Spleen (tissue), 11 donors: ENCODE results near the gene NLGN3. TPM values are rescaled to one million over a fixed set of nuclear protein-coding genes. Genes with fewer than 3 reads are reported as not detected.

Source experiments
- DNase-seq: peaks from one replicate; pipeline ENCODE4 v3.0.0-alpha.2; 2020
- H3K27ac ChIP-seq, 8 donors: fragments of 200-600 bp; sonication (generic) in 7 of 8; 1 replicate in 4 of 8; 2 replicates in 4 of 8; pipeline versions ENCODE4 v1.5.0 to v1.8.0; 2016 to 2021; ENCODE audit warnings: inconsistent platforms in 4 of 8, mild to moderate bottlenecking in 4 of 8, moderate library complexity in 1 of 8
- H3K27me3 ChIP-seq, 7 donors: fragments of 200-600 bp; sonication (generic) in 6 of 7; replicated peaks in 1 of 7; 1 replicate in 4 of 7; 2 replicates in 3 of 7; pipeline versions ENCODE4 v1.5.0 to v1.8.0; 2016 to 2021; ENCODE audit warnings: inconsistent platforms in 3 of 7, mild to moderate bottlenecking in 1 of 7
- H3K36me3 ChIP-seq, 6 donors: fragments of 200-600 bp; sonication (generic) in 5 of 6; 1 replicate in 4 of 6; 2 replicates in 2 of 6; pipeline versions ENCODE4 v1.5.0 to v1.8.0; 2016 to 2021; ENCODE audit warnings: inconsistent platforms in 2 of 6
- H3K4me1 ChIP-seq, 6 donors: fragments of 200-600 bp; sonication (generic) in 5 of 6; 1 replicate in 3 of 6; 2 replicates in 3 of 6; pipeline versions ENCODE4 v1.5.0 to v1.8.0; 2016 to 2021; ENCODE audit warnings: inconsistent platforms in 3 of 6
- H3K4me3 ChIP-seq, 8 donors: fragments of 200-600 bp; sonication (generic) in 7 of 8; 1 replicate in 4 of 8; 2 replicates in 4 of 8; pipeline versions ENCODE4 v1.5.0 to v1.8.0; 2016 to 2021; ENCODE audit warnings: inconsistent platforms in 4 of 8, mild to moderate bottlenecking in 4 of 8, moderate library complexity in 2 of 8
- H3K9me3 ChIP-seq, 8 donors: fragments of 200-600 bp; sonication (generic) in 7 of 8; 1 replicate in 4 of 8; 2 replicates in 4 of 8; pipeline versions ENCODE4 v1.5.0 to v1.8.0; 2016 to 2021; ENCODE audit warnings: inconsistent platforms in 4 of 8
- CTCF ChIP-seq, 11 experiments: fragments of 200-600 bp in 7 of 11; fragments of 450-650 bp in 4 of 11; sonication (generic) in 4 of 11; IDR thresholded peaks in 8 of 11; conservative IDR thresholded peaks in 3 of 11; 1 replicate in 7 of 11; 2 replicates in 4 of 11; pipeline versions ENCODE4 v1.4.0 to v1.8.0; 2016 to 2021; ENCODE audit warnings: antibody characterized with exemption in 11 of 11, inconsistent platforms in 4 of 11, mild to moderate bottlenecking in 1 of 11
- POLR2A ChIP-seq, 3 donors: fragments of 450-650 bp; IDR thresholded peaks; one replicate each; pipeline ENCODE4 v1.5.1; 2017; ENCODE audit warnings: antibody characterized with exemption in 3 of 3, mild to moderate bottlenecking in 1 of 3
- POLR2AphosphoS5 ChIP-seq, 3 donors: sonication (generic); formaldehyde crosslinking; IDR thresholded peaks; one replicate each; pipeline ENCODE4 v1.5.1; 2017; ENCODE audit warnings: antibody characterized with exemption in 3 of 3
- WGBS, 5 donors: extraction: QIAGEN DNeasy Blood & Tissue Kit in 3 of 5; methylation state at CpG; one replicate each; pipeline versions ENCODE4 v1.1.5 to v1.1.7; 2013 to 2018; 5-methylcytosine and 5-hydroxymethylcytosine counted together
- intact Hi-C: fragments of 100-400 bp; cut with DNase I; formaldehyde crosslinking; loops from one replicate; pipeline ENCODE4 v1.15.0; 2023; ENCODE audit warnings: low total_unique reads
- polyA plus RNA-seq, 3 donors: library from polyadenylated mRNA; stranded (reverse); fragments of 200-250 nt; gene quantifications; one replicate each; pipeline ENCODE4 v1.2.1, GENCODE V29; 2013
- total RNA-seq, 7 donors: library from RNA; depleted of rRNA in 3 of 7; stranded (reverse); fragments of >200 nt in 3 of 7; fragmentation: NEBNext Ultra II Directional in 4 of 7; extraction: Animal tissue kit (Norgen Biotek cat#: 25700) in 4 of 7; gene quantifications; one replicate each; pipeline versions ENCODE4 v1.1.0 to v1.2.1, GENCODE V29; 2016 to 2021
- donor health status: healthy with polysubstance abuse.
- donor health status: DM: no; HTN: no; CAD: no; lungs with moderate emphysema.
- donor health status: DM: no; HTN: no; CAD: no.
- donor health status: Bipolar disorder and iron deficiency.
- donor health status: healthy.
- donor health status: DM: no; HTN: no; CAD: no.
- donor health status: DM: yes; HTN: yes; CAD: no.

Gene NLGN3
- total and polyA plus RNA-seq, 10 donors = 0.14 to 2.5 (median 0.85) TPM

GRCh38 chrX:71118032-71118984 lies 26.3 kb upstream of the NLGN3 start, which contains the start of gene MED12:
TSS of gene MED12 (plus strand) at chrX:71118596. CDS start at chrX:71118755, 159 bp downstream.
- Histone ChIP-seq H3K27ac (peak within 1 kb of the TSS; percentile 62 to 94 (median 88)), H3K9me3 (no peaks in the 10 kb centered on the region), H3K4me3 (peak within 1 kb of the TSS; percentile 18 to 79 (median 49)), H3K4me1 (peaks cover 4 to 32% (median 19%) of the 10 kb centered on the region in 6 donors), H3K27me3 (no peaks in the 10 kb centered on the region), H3K36me3 (peaks cover 0 to 37% (median 13%) of the 10 kb centered on the region in 6 donors)
- intact Hi-C loops = no loop called here
- DNase-seq = peak; percentile 94
- TF ChIP-seq POLR2A (IDR thresholded peaks at IDR 0.05) (no peak), CTCF (IDR thresholded peaks at IDR 0.05 in 8 of 11, conservative IDR thresholded peaks at IDR 0.05 in 3 of 11) (no peak), POLR2AphosphoS5 (IDR thresholded peaks at IDR 0.05) (peak; percentile 85 to 86 (median 85))
- WGBS, 5 donors = 1 to 42% (median 3%) methylated on average over 43 to 56 of the region's 56 CpGs

- TF ChIP-seq POLR2AphosphoS5 (IDR thresholded peaks at IDR 0.05) (no peak), CTCF (IDR thresholded peaks at IDR 0.05 in 8 of 11, conservative IDR thresholded peaks at IDR 0.05 in 3 of 11) (no peak), POLR2A (IDR thresholded peaks at IDR 0.05) (no peak)
- DNase-seq = no peak
- Histone ChIP-seq H3K4me1 (peaks cover 4 to 32% (median 19%) of the 10 kb centered on the region in 6 donors), H3K27me3 (no peaks in the 10 kb centered on the region), H3K9me3 (no peaks in the 10 kb centered on the region), H3K4me3 (peak overlapping the region; percentile 18 to 79 (median 49)), H3K36me3 (peaks cover 0 to 44% (median 20%) of the 10 kb centered on the region in 6 donors), H3K27ac (peak overlapping the region; percentile 62 to 94 (median 88))
- 3 to 33% (median 5%) methylated on average over 14 to 17 of the region's 17 CpGs for WGBS, 5 donors
- intact Hi-C loops = no loop called here
Observed at GRCh38 chrX:71118985-71119535, 25.6 kb upstream of the NLGN3 start.

- 75 to 83% (median 79%) methylated on average over 8 to 12 of the region's 12 CpGs for WGBS, 5 donors
- Histone ChIP-seq H3K4me3 (no peak overlapping the region), H3K36me3 (peaks cover 0 to 100% (median 68%) of the 10 kb centered on the region in 6 donors), H3K27me3 (no peaks in the 10 kb centered on the region), H3K4me1 (peaks cover 0 to 24% (median 7%) of the 10 kb centered on the region in 6 donors), H3K27ac (peak overlapping the region in 4 of 8 donors; percentile 23 to 72 (median 42)), H3K9me3 (no peaks in the 10 kb centered on the region)
- intact Hi-C loops = no loop called here
- no peak for TF ChIP-seq POLR2AphosphoS5 (IDR thresholded peaks at IDR 0.05)
- TF ChIP-seq CTCF (IDR thresholded peaks at IDR 0.05 in 8 of 11, conservative IDR thresholded peaks at IDR 0.05 in 3 of 11) = no peak
- TF ChIP-seq POLR2A (IDR thresholded peaks at IDR 0.05) = no peak
- no peak for DNase-seq
Observed at GRCh38 chrX:71128166-71128833, 16.3 kb upstream of the NLGN3 start.
